Left colon (tissue), 2 donors: ENCODE results near the gene GABRE. TPM values are rescaled to one million over a fixed set of nuclear protein-coding genes. Genes with fewer than 3 reads are reported as not detected.
"Not testable (repeated sequence)": the region's sequence is repeated elsewhere in the genome, so short reads cannot be mapped to it uniquely, and the experiment has no call there.

Experiments
- ATAC-seq: fragments of 200-7000 bp; cut with Tn5 transposase; one replicate; pipeline ENCODE4 v1.9.1; 2020; ENCODE audit warnings: mild to moderate bottlenecking, moderate library complexity
- DNase-seq, 2 donors: peaks; one replicate each; pipeline ENCODE4 v3.0.0-alpha.2; 2020
- intact Hi-C, 2 donors: fragments of 100-400 bp; cut with DNase I in 1 of 2; cut with micrococcal nuclease in 1 of 2; formaldehyde crosslinking; loops; one replicate each; pipeline versions ENCODE4 v1.11.2 to v1.14.0; 2022; cut with DNase I, micrococcal nuclease
- total RNA-seq, 2 donors: library from RNA; stranded (reverse); fragmentation: NEBNext Ultra II Directional; extraction: Animal tissue kit (Norgen Biotek cat#: 25700); gene quantifications; one replicate each; pipeline ENCODE4 v1.2.1, GENCODE V29; 2021
- donor health status: DM: no; HTN: no; CAD: no.
- donor health status: DM: yes; HTN: yes; CAD: no.

GABRE gene
- total RNA-seq, 2 donors from 2014 or later = 17.7 to 19.3 TPM

DNA sequence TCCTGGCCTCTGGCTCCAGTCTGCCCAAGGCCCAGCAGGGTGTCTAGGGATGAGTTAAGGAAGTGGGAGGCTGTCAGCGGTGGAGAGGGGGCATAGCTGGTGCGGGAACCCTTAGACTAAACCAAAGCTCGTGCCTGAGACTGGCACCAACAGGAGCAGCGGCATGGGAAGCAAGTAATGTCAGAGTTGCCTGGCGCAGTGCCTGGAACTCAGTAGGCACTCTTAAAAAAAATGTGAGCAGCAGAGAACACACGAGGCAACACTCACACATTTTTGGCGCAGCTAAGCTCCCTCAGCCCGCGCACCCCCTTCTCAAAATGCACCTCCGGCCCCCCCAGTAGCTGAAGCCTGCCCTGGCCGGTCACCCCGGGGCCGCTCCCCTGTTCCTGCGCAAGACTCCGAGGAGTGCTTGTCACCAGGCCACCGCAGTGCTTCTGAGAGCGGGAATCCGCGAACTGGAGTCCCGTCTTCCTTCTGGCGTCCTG is 583 bp downstream of the GABRE start:
- intact Hi-C loops = no loop called here
- DNase-seq = peak in 1 of 2 donors; percentile 31
- ATAC-seq = peak; percentile 60

DNA sequence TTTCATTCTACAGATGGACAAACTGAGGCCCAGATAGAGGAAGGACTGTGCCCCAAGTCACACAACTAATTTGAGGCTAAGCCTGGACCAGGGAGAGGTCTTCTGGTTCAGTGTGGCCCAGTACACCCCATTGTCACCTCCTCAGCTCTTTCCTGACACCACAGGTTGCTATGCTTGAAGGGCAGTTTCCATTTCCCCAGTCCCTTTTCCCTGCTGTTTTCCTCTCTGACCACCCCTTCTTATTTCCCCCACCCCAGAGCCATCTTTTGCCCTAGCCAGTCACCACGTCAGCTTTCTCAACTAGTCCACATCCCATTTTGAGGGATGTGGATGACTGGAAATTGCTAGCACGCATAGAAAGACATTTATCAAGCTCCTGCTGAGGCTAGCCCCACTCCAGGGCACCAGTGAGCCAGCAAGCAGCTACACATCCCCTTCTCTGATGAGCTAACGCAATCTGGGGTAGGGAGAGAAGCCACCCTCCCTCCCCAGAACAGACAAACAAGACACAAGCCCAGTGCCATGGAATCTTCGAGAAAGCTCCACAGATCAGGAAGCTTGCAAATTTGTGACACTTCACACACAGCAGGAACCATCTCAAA is 1.3 kb downstream of the GABRE start:
- no peak for ATAC-seq
- intact Hi-C loops = no loop called here
- no peak for DNase-seq

DNA sequence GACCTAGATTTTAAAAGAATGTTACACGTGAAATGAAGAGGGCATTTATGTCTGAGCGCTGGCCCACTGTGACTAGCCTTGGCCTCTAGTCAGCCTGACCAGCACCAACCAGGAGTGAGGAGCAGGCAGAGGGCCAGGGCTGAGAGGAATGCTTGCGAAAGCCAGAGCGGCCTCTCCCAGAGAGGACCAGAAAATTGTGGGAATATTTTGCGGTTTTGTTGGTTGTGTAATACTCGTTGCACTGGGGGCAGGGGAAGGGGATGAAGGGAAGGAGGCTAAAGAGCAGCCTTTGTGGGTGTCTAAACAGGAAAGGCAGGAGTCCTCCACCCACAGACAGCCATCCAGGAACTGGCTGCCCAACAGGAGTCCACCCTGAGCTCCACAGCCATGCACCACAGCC is 3.8 kb downstream of the GABRE start:
- peak in 1 of 2 donors; percentile 16 for DNase-seq
- no peak for ATAC-seq
- intact Hi-C loops = no loop called here

DNA sequence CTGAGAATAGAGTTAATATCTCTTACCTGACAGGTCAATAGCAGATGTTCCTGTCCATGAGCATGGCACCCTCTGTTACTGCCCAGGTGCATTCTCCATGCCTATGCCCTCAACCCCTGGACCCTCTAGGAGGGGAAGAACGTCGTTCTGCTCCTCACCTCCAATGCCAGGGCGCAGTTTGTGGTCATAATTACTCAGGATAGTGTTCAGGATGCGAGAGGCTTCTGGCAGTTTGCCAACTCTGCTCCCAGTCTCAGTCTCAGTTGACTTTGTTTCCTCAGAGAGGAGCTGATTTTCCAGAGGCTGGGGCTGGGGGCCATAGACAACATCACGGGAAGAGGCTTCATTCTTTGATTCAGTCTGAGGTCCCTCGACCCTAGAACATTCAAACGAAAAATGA is 4.4 kb downstream of the GABRE start:
- DNase-seq = no peak
- intact Hi-C loops = no loop called here

DNA sequence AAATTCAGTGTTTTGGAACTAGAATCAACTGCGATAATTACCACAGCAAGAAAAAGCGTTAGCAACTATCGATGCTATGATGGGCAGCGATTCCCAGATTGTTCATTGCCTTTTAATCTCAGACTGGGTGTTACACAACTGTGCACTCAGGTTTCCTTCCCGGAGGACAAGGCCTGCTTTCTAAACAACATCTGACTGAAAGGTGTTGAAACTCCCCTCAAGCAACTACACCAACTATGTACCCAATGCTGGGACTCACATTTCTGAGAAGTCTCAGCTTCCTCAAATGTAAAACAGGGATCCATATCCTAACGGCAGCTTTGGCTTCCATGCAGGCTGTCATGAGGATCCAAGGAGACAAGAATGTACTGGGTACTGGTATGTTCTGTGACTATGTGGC is 8.2 kb downstream of the GABRE start:
- intact Hi-C loops = no loop called here
- DNase-seq = no peak
- no peak for ATAC-seq

More for the DNA sequence above, 4.4 kb downstream of the GABRE start:
- no peak for ATAC-seq

DNA sequence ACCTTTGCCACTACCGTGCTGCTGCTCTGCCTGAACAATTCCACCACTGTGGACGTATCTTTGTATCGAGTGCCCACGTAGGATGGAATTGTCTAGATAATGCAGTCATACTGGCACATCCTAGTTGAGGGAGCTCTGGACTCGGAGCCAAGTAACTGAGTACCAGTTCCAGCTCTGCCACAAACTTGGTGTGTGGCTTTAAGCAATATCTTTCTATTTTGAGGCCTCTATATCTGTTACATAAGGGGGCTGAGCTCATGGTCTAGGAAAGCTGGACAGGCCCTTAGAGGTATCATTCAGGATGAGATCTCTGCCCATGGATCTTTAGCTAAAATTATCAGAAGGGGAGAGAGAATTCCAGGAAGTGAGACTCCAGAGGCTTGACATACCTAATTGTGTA is 12.4 kb downstream of the GABRE start:
- intact Hi-C loops = no loop called here
- DNase-seq (no peak), ATAC-seq (no peak)

DNA sequence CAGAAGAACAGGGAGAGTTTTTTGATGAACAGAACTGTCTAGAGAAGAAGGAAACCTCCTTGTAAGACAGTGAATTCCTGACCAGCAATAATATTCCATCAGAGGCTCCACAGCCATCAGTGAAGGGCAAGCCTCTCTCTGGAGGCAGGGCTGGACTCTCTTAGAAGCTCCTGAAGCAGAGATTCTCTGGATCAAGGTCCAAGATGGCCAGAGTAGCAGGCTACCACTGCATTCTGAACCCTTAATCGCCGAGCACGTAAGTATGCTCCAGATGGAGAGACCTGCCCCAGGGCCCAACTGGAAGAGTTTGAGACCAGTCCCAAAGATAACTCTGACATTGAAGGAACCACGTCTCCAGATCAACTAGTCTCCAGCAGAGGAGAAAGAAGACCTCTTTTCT is 16.4 kb downstream of the GABRE start:
- intact Hi-C loops = no loop called here
- no peak for DNase-seq
- no peak for ATAC-seq

DNA sequence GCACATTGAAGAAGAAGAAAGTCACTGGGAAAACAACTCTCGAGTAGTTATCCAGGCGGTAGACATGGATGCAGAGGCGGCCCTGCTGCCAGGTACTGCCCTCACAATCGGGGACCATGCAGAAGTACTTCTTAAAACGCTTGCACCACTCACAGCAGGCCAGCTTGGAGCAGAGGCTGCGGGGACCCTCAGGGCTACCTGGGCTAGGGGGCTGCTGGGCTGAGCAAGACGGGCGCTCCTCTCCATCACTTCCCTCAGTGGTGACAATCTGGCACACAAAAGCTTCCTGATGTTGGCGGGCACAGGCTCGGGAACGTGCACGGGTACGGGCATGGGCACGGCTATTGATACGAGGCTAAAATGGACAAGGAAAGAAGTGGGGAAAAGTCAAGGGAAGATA is 19.7 kb downstream of the GABRE start:
- DNase-seq (no peak), ATAC-seq (no peak)
- intact Hi-C loops = no loop called here

DNA sequence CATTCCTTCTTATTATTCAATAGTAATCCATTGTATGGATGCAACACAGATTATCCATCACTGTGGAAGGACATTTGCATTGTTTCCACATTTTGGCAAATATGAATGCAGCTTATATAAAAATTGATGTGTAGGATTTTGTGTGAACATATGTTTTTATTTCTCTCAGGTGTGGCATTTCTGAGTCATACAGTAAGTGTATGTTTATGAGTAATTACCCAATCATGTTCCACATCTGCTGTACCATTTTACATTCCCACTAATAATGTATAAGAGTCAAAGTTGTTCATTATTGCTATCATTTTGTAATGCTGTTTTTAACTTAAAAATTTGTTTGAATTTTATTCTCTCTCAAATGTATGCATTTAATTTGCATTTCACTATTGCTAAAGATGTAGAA is 36.3 kb downstream of the GABRE start:
- intact Hi-C loops = no loop called here
- ATAC-seq = no peak
- no peak for DNase-seq

DNA sequence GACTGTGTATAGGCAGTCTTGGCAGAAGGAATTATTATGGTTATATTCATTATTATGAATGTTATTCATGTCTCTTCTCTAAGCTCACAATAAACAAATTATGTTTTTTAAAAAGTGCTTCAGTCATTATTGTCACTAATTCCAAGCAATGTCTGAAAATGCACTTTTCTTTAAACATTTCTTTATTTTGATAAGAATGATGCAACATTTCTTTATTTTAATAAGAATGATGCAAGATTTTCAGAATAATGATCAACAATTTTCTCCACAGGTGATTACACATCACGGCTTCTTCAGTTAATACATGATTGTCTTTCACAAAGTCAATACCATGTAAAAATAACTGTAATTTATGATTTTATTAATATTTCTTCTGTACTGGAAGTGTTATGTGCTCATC is 39.1 kb downstream of the GABRE start:
- intact Hi-C loops = no loop called here
- ATAC-seq (no peak), DNase-seq (no peak)

DNA sequence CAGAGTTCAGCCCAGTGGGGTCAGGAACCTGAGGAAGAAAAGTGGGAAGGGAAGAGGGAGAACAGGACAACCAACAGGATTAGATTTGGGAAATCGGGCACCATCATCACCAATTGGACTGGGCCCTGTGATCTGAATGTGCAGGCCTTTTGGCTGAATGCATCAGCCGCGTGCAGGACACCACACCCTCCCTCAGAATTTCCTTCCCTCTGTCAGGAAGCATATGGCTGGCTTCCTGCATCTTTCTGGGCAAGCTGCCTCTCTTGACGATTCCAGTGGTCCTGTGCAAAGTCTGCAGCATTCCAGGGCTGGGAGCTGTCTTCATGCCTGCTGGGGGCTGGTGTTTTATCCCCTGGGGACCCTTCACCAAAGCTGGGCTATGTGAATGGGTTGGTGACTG is 45.4 kb downstream of the GABRE start:
- ATAC-seq = no peak
- DNase-seq = no peak
- intact Hi-C loops = no loop called here

DNA sequence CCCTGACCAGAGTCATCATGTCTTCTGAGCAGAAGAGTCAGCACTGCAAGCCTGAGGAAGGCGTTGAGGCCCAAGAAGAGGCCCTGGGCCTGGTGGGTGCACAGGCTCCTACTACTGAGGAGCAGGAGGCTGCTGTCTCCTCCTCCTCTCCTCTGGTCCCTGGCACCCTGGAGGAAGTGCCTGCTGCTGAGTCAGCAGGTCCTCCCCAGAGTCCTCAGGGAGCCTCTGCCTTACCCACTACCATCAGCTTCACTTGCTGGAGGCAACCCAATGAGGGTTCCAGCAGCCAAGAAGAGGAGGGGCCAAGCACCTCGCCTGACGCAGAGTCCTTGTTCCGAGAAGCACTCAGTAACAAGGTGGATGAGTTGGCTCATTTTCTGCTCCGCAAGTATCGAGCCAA is 50.8 kb downstream of the GABRE start:
- DNase-seq = no peak
- intact Hi-C loops = no loop called here
- no peak for ATAC-seq

DNA sequence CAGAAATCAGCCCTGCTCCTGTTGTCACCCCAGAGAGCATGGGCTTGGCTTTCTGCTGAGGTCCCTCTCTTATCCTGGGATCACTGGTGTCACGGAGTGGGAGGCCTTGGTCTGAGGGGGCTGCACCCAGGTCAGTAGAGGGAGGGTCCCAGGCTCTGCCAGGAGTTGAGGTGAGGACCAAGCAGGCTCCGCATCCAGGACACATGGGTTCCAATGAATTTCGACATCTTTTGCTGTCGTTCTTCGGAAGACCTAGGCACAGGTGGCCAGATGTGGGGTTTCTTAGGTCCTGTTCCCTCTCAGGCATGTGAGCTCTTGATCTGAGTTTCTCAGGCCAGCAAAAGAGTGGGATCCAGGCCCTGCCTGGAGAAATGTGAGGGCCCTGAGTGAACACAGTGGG is 51.8 kb downstream of the GABRE start:
- no peak for DNase-seq
- no peak for ATAC-seq

DNA sequence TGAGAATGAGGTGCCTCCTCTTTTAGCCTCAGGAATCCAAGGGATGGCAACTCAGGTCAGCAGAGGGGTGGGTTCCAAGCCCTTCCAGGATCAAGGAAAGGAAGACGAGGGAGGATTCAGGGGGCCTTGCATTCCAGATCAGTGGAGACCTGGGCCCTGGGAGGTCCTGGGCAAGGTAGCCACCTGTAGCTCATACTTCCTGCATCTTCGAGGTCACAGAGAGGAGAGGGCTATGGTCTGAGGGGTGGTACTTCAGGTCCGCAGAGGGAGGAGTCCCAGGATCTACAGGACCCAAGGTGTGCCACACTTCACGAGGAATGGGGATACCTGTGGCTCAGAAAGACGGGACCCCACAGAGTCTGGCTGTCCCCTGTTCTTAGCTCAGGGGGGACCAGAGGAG is 52.6 kb downstream of the GABRE start:
- ATAC-seq = no peak
- intact Hi-C loops = no loop called here
- no peak for DNase-seq

More for the DNA sequence above, 51.8 kb downstream of the GABRE start:
- intact Hi-C loops = no loop called here

DNA sequence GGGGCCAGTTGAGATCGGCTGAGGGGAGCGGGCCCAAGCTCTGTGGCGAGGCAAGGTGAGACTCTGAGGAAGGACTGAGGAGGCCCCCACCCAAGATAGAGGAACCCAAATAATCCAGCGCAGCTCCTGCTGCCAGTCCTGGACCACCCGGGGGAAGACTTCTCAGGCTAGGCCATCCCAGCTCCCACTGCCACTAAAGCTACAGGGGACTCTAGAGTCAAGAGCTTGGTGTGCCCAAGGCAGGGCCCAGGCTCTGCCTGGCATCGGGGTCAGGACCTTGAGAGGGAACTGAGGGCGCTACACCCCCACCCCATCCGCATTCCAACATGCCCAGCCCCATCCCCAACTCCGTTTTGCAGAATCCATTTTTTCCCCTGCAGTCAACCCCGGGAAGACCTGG is 53.2 kb downstream of the GABRE start:
- no peak for ATAC-seq

DNA sequence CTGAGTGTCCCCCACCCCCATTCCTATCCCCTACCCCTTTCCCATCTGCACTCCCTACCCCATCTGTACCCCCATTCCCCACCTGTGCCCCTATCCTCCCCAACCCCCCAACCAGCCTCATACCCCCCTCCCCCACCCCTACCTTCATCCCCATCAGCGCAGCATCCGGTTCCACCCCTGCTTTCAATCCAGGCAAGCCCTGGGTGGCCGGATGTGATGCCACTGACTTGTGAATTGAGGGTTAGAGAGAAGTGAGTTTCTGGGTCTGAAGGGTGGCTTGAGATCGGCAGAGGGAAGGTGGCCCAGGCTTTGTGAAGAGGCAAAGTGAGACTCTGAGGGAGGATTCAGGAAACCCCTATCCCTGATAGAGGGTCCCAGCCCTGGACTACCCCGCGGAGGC is 53.9 kb downstream of the GABRE start:
- ATAC-seq = no peak
- intact Hi-C loops = no loop called here
- no peak for DNase-seq

More for the DNA sequence above, 53.2 kb downstream of the GABRE start:
- intact Hi-C loops = no loop called here
- DNase-seq = no peak

DNA sequence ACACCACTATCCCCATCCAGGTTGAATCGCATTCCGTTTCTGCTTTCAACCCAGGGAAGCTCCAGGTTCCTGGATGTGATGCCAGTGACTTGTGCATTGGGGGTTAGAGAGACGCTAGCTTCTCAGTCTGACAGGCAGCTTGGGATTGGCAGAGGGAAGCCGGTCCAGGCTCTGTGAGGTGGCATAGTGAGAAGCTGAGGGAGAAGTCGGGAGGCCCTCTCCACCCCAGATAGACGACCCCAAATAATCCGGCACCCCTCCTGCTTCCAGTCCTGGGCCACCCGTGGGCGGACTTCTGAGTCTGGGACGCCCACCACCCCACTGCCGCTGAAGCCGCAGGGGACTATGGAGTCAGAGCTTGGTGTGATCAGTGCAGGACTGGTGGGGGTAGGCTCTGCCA is 54.4 kb downstream of the GABRE start:
- ATAC-seq (no peak), DNase-seq (no peak)
- intact Hi-C loops = no loop called here

DNA sequence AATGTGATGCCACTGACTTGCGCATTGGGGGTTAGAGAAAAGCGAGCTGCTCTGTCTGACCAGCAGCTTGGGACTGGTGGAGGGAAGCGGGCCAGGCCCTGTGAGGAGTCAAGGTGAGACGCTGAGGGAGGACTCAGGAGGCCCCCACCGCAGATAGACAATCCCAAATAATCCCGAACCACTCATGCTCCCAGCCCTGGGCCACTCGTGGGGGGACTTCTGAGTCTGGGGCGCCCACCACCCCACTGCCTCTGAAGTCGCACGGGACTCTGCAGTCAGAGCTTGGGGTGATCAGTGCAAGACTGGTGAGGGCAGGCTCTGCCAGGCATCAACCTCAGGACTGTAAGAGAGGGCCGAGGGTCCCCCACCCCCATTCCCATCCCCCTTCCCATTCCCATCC is 54.9 kb downstream of the GABRE start:
- DNase-seq (no peak), ATAC-seq (no peak)
- intact Hi-C loops = no loop called here

DNA sequence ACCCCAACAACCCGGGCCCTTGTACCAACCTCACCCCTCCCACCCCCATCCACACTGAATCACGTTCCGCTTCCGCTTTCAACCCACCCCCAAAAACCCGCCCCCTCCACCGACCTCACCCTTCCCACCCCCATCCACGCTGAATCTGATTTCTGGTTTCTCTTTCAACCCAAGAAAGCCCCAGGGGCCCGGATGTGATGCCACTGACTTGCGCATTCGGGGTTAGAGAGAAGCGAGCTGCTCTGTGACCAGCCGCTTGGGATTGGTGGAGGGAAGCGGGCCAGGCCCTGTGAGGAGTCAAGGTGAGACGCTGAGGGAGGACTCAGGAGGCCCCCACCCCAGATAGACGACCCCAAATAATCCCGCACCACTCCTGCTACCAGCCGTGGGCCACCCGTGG is 55.7 kb downstream of the GABRE start:
- intact Hi-C loops, DNase-seq, ATAC-seq: not testable (repeated sequence)

DNA sequence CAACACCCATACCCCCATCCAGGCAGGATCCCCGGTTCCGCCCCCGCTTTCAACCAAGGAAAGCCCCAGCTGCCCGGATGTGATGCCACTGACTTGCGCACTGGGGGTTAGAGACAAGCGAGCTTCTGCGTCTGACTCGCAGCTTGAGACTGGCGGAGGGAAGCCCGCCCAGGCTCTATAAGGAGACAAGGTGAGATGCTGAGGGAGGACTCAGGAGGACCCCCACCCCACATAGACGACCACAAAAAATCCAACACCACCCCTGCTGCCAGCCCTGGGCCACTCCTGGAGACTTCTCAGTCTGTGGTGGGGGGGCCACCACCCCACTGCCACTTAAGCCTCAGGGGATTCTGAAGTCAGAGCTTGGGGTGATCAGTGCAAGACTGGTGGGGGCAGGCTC is 61.7 kb downstream of the GABRE start, which contains the start of gene MAGEA4:
TSS of gene MAGEA4 (plus strand) at position 110 of the 400 bp plus-strand sequence. CDS start 10,776 bp downstream, outside the sequence.
- ATAC-seq (no peak), DNase-seq (no peak)
- intact Hi-C loops = no loop called here

DNA sequence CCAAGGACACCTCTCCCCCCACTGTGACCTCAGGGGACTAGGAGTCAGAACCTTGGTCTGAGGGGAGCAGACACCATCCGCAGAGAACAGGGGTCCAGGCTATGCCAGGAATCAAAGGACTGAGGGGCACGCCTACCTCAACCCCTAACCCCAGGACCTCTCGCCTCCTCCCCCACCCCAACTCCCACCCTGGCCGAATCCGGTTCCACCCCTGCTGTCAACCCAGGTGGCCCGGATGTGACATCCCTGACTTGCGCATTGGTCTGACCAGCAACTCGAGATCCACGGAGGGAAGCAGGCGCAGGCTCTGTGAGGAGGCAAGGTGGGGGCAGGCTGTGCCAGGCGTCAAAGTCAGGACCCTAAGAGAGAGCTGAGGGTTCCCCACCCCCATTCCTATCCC is 62.3 kb downstream of the GABRE start:
- ATAC-seq (no peak), DNase-seq (no peak)
- intact Hi-C loops = no loop called here
